CD14-positive monocyte (primary cell): ENCODE measurements around the gene MATCAP1. TPM values are rescaled to one million over a fixed set of nuclear protein-coding genes. Genes with fewer than 3 reads are reported as not detected.

Experiments
- DNase-seq, 3 donors: peaks; one replicate each; pipeline ENCODE4 v3.0.0-alpha.2; 2011 to 2022
- H2AFZ ChIP-seq: 2 replicates; pipeline ENCODE4 v1.6.0; 2012; ENCODE audit warnings: mild to moderate bottlenecking, low read depth, low read length, inconsistent platforms; ENCODE audit not compliant: insufficient read depth, poor library complexity, severe bottlenecking
- H3K27ac ChIP-seq, 2 donors: 1 replicate in 1 of 2; 2 replicates in 1 of 2; pipeline ENCODE4 v1.5.1; 2012 to 2013; ENCODE audit warnings: low read length in 2 of 2, control low read depth in 1 of 2, inconsistent platforms in 1 of 2, low read depth in 1 of 2, mild to moderate bottlenecking in 1 of 2
- H3K27me3 ChIP-seq, 2 donors: one replicate each; pipeline versions ENCODE4 v1.6.0 to v1.6.1; 2011 to 2013; ENCODE audit warnings: low read length in 2 of 2; ENCODE audit not compliant: control insufficient read depth in 2 of 2, insufficient read depth in 2 of 2
- H3K36me3 ChIP-seq, 2 donors: replicated peaks in 1 of 2; 1 replicate in 1 of 2; 2 replicates in 1 of 2; pipeline versions ENCODE4 v1.5.1 to v1.6.1; 2012 to 2013; ENCODE audit warnings: low read length in 2 of 2, control low read depth in 1 of 2, inconsistent platforms in 1 of 2, mild to moderate bottlenecking in 1 of 2; ENCODE audit not compliant: insufficient read depth in 2 of 2, control insufficient read depth in 1 of 2
- H3K4me1 ChIP-seq, 2 donors: 1 replicate in 1 of 2; 2 replicates in 1 of 2; pipeline versions ENCODE4 v1.5.1 to v1.6.1; 2012 to 2013; ENCODE audit warnings: low read length in 2 of 2, control low read depth in 1 of 2, inconsistent platforms in 1 of 2, mild to moderate bottlenecking in 1 of 2, moderate library complexity in 1 of 2; ENCODE audit not compliant: insufficient read depth in 2 of 2, control insufficient read depth in 1 of 2
- H3K4me2 ChIP-seq: replicated peaks from 2 replicates; pipeline ENCODE3; 2012; ENCODE audit warnings: low read length, moderate library complexity, mild to moderate bottlenecking; ENCODE audit not compliant: poor library complexity, severe bottlenecking; ENCODE audit errors: extremely low read depth
- H3K4me3 ChIP-seq, 3 experiments: fragments of 200-600 bp in 1 of 3; sonication (generic) in 1 of 3; replicated peaks in 1 of 3; 1 replicate in 2 of 3; 2 replicates in 1 of 3; pipeline ENCODE4 v1.5.1; 2011 to 2013; ENCODE audit warnings: low read length in 3 of 3, mild to moderate bottlenecking in 3 of 3, control low read depth in 2 of 3, low read depth in 2 of 3, inconsistent platforms in 1 of 3, moderate library complexity in 1 of 3
- H3K79me2 ChIP-seq: 2 replicates; pipeline ENCODE4 v1.6.0; 2012; ENCODE audit warnings: mild to moderate bottlenecking, control low read depth, inconsistent platforms, low read length, moderate library complexity; ENCODE audit not compliant: insufficient read depth
- H3K9ac ChIP-seq: 2 replicates; pipeline ENCODE4 v1.6.0; 2017; ENCODE audit warnings: low read length, mild to moderate bottlenecking; ENCODE audit not compliant: insufficient read depth, poor library complexity, severe bottlenecking
- H3K9me3 ChIP-seq, 2 donors: replicated peaks in 1 of 2; 1 replicate in 1 of 2; 2 replicates in 1 of 2; pipeline versions ENCODE4 v1.5.1 to v1.6.1; 2012 to 2013; ENCODE audit warnings: low read length in 2 of 2, control low read depth in 1 of 2; ENCODE audit not compliant: control insufficient read depth in 1 of 2, insufficient read depth in 1 of 2
- H4K20me1 ChIP-seq: 2 replicates; pipeline ENCODE4 v1.6.0; 2012; ENCODE audit warnings: mild to moderate bottlenecking, low read length, control low read depth, moderate library complexity; ENCODE audit not compliant: insufficient read depth
- H3K27ac Mint-ChIP-seq, 7 donors: one replicate each; pipeline ENCODE4 v1.8.0; 2020; ENCODE audit warnings: mild to moderate bottlenecking in 7 of 7, mixed read lengths in 7 of 7, moderate library complexity in 6 of 7, inconsistent platforms in 2 of 7
- H3K27me3 Mint-ChIP-seq, 3 donors: one replicate each; pipeline ENCODE4 v1.8.0; 2021 to 2022; ENCODE audit warnings: low read depth in 3 of 3, mild to moderate bottlenecking in 3 of 3, mixed read lengths in 3 of 3, moderate library complexity in 3 of 3, inconsistent platforms in 1 of 3
- H3K36me3 Mint-ChIP-seq, 2 donors: one replicate each; pipeline ENCODE4 v1.8.0; 2020; ENCODE audit warnings: mixed read lengths in 2 of 2, inconsistent platforms in 1 of 2, mild to moderate bottlenecking in 1 of 2
- H3K4me1 Mint-ChIP-seq: one replicate; pipeline ENCODE4 v1.8.0; 2020; ENCODE audit warnings: mild to moderate bottlenecking, mixed read lengths
- H3K4me3 Mint-ChIP-seq, 2 donors: one replicate each; pipeline ENCODE4 v1.8.0; 2020; ENCODE audit warnings: mild to moderate bottlenecking in 2 of 2, mixed read lengths in 2 of 2, moderate library complexity in 1 of 2
- H3K9me3 Mint-ChIP-seq, 7 donors: one replicate each; pipeline ENCODE4 v1.8.0; 2020 to 2022; ENCODE audit warnings: mixed read lengths in 7 of 7, mild to moderate bottlenecking in 6 of 7, moderate library complexity in 6 of 7, inconsistent platforms in 2 of 7
- WGBS: methylation state at CpG from one replicate; pipeline ENCODE4 v1.1.5; 2013; ENCODE audit warnings: missing lambda C conversion rate; ENCODE audit not compliant: insufficient coverage; 5-methylcytosine and 5-hydroxymethylcytosine counted together
- intact Hi-C, 2 donors: fragments of 100-400 bp; cut with micrococcal nuclease; formaldehyde crosslinking; loops; one replicate each; pipeline versions ENCODE4 v1.15.0 to v1.15.1; 2023
- polyA plus RNA-seq, 3 donors: library from polyadenylated mRNA; depleted of rRNA in 1 of 3; unstranded in 2 of 3; stranded (reverse) in 1 of 3; fragments of 300-500 nt in 2 of 3; fragments of >200 nt in 1 of 3; fragmentation: Illumina TruSeq in 2 of 3; gene quantifications; 1 replicate in 2 of 3; 2 replicates in 1 of 3; pipeline ENCODE4 v1.2.3, GENCODE V29; 2012 to 2021
- TF ChIP-seq, protein P1 (sequence below): fragments of 200-600 bp; IDR thresholded peaks from one replicate; pipeline ENCODE4 v1.8.0; 2022; ENCODE audit warnings: antibody characterized with exemption, mild to moderate bottlenecking

The MATCAP1 gene
- polyA plus RNA-seq, 3 donors: 0.58 to 43.3 (median 0.99) TPM

DNA sequence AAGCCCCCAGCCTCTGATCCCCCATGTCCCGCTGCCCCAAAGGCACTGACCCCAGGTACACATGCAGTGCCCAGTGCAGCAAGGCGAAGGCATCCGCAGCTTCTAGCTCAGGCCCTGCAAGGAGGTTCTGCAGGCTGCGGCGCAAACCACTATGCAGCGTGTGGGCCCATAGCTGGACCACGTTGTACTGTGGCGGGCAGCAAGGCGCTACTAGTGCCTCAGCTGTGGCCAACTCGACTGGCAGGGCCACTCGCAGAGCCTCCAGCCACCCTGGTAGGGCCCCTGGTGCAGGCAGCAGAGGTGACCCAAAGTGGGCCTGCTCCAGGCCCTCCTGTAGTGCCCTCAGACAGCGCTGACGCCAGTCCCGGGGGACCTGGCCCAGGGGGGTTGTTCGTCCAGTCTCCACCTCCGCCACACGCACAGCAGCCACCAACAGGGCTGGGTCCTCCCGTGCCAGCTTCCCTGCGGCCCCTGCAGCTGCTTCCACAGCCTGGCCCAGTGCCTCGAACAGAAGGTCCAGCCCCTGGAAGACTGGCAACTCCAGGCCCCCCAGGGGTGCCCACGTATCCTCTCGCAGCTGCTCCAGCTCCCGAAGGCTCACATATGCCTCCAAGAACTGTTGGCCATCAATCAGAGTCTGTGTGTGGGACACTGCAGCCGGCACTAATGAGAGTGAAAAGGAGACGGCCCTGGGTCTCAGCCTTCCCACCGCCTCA lies 3.6 kb upstream of the MATCAP1 start:
- DNase-seq: no peak
- H3K4me2 ChIP-seq: no peak overlapping the region
- peaks cover 9% of the 10 kb centered on the region for H3K79me2 ChIP-seq
- peaks cover 34 to 38% of the 10 kb centered on the region in 2 donors for H3K4me1 ChIP-seq
- Mint-ChIP-seq H3K4me1 (peaks cover 21% of the 10 kb centered on the region), H3K9me3 (peaks cover 0 to 5% (median 2%) of the 10 kb centered on the region in 7 donors), H3K27ac (no peak overlapping the region), H3K36me3 (peaks cover 2% of the 10 kb centered on the region in 2 donors), H3K27me3 (peaks cover 7 to 29% (median 18%) of the 10 kb centered on the region in 3 donors), H3K4me3 (no peak overlapping the region)
- no peak overlapping the region for H2AFZ ChIP-seq
- H3K4me3 ChIP-seq: no peak overlapping the region
- H3K9me3 ChIP-seq: no peaks in the 10 kb centered on the region
- H3K27ac ChIP-seq: no peak overlapping the region
- H3K36me3 ChIP-seq: no peaks in the 10 kb centered on the region
- no peak overlapping the region for H3K9ac ChIP-seq
- TF ChIP-seq, protein P1, sequence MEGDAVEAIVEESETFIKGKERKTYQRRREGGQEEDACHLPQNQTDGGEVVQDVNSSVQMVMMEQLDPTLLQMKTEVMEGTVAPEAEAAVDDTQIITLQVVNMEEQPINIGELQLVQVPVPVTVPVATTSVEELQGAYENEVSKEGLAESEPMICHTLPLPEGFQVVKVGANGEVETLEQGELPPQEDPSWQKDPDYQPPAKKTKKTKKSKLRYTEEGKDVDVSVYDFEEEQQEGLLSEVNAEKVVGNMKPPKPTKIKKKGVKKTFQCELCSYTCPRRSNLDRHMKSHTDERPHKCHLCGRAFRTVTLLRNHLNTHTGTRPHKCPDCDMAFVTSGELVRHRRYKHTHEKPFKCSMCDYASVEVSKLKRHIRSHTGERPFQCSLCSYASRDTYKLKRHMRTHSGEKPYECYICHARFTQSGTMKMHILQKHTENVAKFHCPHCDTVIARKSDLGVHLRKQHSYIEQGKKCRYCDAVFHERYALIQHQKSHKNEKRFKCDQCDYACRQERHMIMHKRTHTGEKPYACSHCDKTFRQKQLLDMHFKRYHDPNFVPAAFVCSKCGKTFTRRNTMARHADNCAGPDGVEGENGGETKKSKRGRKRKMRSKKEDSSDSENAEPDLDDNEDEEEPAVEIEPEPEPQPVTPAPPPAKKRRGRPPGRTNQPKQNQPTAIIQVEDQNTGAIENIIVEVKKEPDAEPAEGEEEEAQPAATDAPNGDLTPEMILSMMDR: no peak
- intact Hi-C loops: no loop called here
- H4K20me1 ChIP-seq: peaks cover 2% of the 10 kb centered on the region
- 94% methylated on average over 26 of the region's 26 CpGs for WGBS
- peaks cover 0 to 8% of the 10 kb centered on the region in 2 donors for H3K27me3 ChIP-seq

DNA sequence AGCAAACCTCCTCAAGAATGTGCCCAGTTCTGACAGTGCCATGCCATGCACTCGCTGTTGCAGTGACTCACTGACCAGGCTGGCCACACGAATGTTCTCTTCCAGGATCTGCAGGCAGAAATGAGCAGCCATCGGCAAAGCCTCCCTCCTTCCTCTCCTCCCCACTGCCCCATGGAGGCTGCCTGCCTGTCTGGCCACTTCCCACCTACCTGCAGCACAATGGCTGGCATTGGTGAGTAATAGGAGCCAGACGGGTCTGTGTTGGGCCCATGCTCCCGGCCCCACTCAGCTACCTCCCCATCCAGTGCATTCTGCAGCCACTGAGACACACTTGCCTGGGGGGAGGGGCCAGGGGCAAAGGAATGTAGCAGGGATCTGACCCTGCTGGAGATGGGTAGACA lies 2.8 kb upstream of the MATCAP1 start:
- Mint-ChIP-seq H3K9me3 (peaks cover 0 to 5% (median 2%) of the 10 kb centered on the region in 7 donors), H3K4me1 (peaks cover 17% of the 10 kb centered on the region), H3K36me3 (peaks cover 2% of the 10 kb centered on the region in 2 donors), H3K4me3 (peak overlapping the region in 1 of 2 donors; percentile 64), H3K27me3 (peaks cover 7 to 29% (median 18%) of the 10 kb centered on the region in 3 donors), H3K27ac (peak overlapping the region in 1 of 7 donors; percentile 41)
- H3K79me2 ChIP-seq: peaks cover 8% of the 10 kb centered on the region
- H3K9ac ChIP-seq: no peak overlapping the region
- no peak overlapping the region for H3K27ac ChIP-seq
- WGBS: 94% methylated on average over 2 of the region's 5 CpGs
- no peak for DNase-seq
- H4K20me1 ChIP-seq: no peaks in the 10 kb centered on the region
- H3K4me2 ChIP-seq: no peak overlapping the region
- TF ChIP-seq, protein P1: no peak
- peaks cover 36 to 41% of the 10 kb centered on the region in 2 donors for H3K4me1 ChIP-seq
- H3K27me3 ChIP-seq: peaks cover 0 to 8% of the 10 kb centered on the region in 2 donors
- no peaks in the 10 kb centered on the region for H3K36me3 ChIP-seq
- H3K4me3 ChIP-seq: no peak overlapping the region
- H2AFZ ChIP-seq: no peak overlapping the region
- intact Hi-C loops: no loop called here
- H3K9me3 ChIP-seq: no peaks in the 10 kb centered on the region
